HG02798 (cell line): Measurements from ENCODE around the gene RFC5.
"Not testable (repeated sequence)": the region's sequence is repeated elsewhere in the genome, so short reads cannot be mapped to it uniquely, and the experiment has no call there.

Experiments
- ATAC-seq: cut with Tn5 transposase; IDR thresholded peaks from one replicate; pipeline ENCODE4 v1.9.1; 2021; ENCODE audit warnings: mild to moderate bottlenecking; ENCODE audit not compliant: unreplicated experiment, poor library complexity

RFC5 gene

GRCh38 chr12:118013283-118013682 lies 3.2 kb upstream of the RFC5 start:
- ATAC-seq = no peak

- ATAC-seq = no peak
Observed at GRCh38 chr12:118015306-118015705, 1.2 kb upstream of the RFC5 start.

GRCh38 chr12:118015944-118016343 lies 559 bp upstream of the RFC5 start:
- ATAC-seq = no peak

GRCh38 chr12:118017926-118018325 lies 1.4 kb downstream of the RFC5 start:
- no peak for ATAC-seq

- no peak for ATAC-seq
Observed at GRCh38 chr12:118020036-118020435, 3.5 kb downstream of the RFC5 start.

- not testable (repeated sequence) for ATAC-seq
Observed at GRCh38 chr12:118022097-118022727, 5.7 kb downstream of the RFC5 start.

- ATAC-seq = no peak
Observed at GRCh38 chr12:118022728-118023109, 6.2 kb downstream of the RFC5 start.

- ATAC-seq = no peak
Observed at GRCh38 chr12:118023301-118023860, 6.9 kb downstream of the RFC5 start.

GRCh38 chr12:118025168-118025567 lies 8.7 kb downstream of the RFC5 start:
- no peak for ATAC-seq

- no peak for ATAC-seq
Observed at GRCh38 chr12:118029166-118029565, 12.7 kb downstream of the RFC5 start.

GRCh38 chr12:118032188-118032587 lies 15.7 kb downstream of the RFC5 start:
- no peak for ATAC-seq

- ATAC-seq = no peak
Observed at GRCh38 chr12:118033323-118033722, 16.8 kb downstream of the RFC5 start.

- ATAC-seq = no peak
Observed at GRCh38 chr12:118033902-118034301, 17.4 kb downstream of the RFC5 start.

- ATAC-seq = no peak
Observed at GRCh38 chr12:118034429-118035189, 18.1 kb downstream of the RFC5 start.

GRCh38 chr12:118035190-118036041 lies 18.9 kb downstream of the RFC5 start:
- peak; percentile 84 for ATAC-seq

GRCh38 chr12:118036672-118037411 lies 20.3 kb downstream of the RFC5 start:
- no peak for ATAC-seq

- ATAC-seq = no peak
Observed at GRCh38 chr12:118038137-118038536, 21.6 kb downstream of the RFC5 start.

- ATAC-seq = no peak
Observed at GRCh38 chr12:118042091-118042490, 25.6 kb downstream of the RFC5 start.

- ATAC-seq = no peak
Observed at GRCh38 chr12:118044075-118044474, 27.6 kb downstream of the RFC5 start.

GRCh38 chr12:118044577-118044976 lies 28.1 kb downstream of the RFC5 start:
- ATAC-seq = no peak
